ENCODE measurements around the gene PCBD1. TPM values are rescaled to one million over a fixed set of nuclear protein-coding genes. Genes with fewer than 3 reads are reported as not detected.

PCBD1 gene
- total RNA-seq, 1 experiment from 2014 or later = 39.7 TPM

DNA sequence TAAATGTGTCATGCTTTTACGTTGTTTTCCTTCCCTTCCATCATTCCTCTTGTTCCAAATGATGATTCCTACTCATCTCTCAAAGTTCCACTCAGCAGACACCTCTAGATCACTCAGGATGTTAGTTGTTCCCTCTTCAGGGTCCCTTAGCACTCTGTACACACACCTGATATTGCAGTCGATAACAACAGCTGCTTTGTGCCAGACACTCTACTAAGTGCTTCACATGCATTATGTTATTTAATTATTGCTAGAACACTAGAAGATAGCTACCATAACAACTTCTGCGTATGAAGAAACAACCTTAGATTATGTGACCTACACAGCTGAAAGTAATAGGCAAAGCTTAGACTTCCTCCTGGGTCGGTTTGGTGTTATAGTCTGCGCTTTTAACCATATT lies 29.6 kb downstream of the PCBD1 start:
- no peak for TF ChIP-seq CTCF (conservative IDR thresholded peaks at IDR 0.05)
- H3K4me3 Mint-ChIP-seq = no peak overlapping the region

More for the DNA sequence above, 29.6 kb downstream of the PCBD1 start:
- no peaks in the 10 kb centered on the region for H4K20me1 ChIP-seq (ENCODE audit: control insufficient read depth, insufficient read depth, insufficient read length)
- H3K9ac ChIP-seq (ENCODE audit: extremely low read depth, insufficient read length, low read length) = no peak overlapping the region
- no peak overlapping the region for H4K8ac ChIP-seq (replicated peaks; ENCODE audit: insufficient read length, low read depth, low read length)
- no peak overlapping the region for H2BK120ac ChIP-seq (ENCODE audit: low read depth, low read length, poor library complexity, severe bottlenecking)
- no peaks in the 10 kb centered on the region for H3K9me3 ChIP-seq (ENCODE audit: control insufficient read depth, low read depth, low read length)
- H3K14ac ChIP-seq (ENCODE audit: insufficient read depth, low read length) = no peak overlapping the region
- no peak overlapping the region for H4K91ac ChIP-seq (ENCODE audit: insufficient read length, low read depth, low read length)
- H3T11ph ChIP-seq (ENCODE audit: low read length) = no peak overlapping the region
- H2BK20ac ChIP-seq (ENCODE audit: low read depth, low read length, poor library complexity, severe bottlenecking) = no peak overlapping the region
- no peak overlapping the region for H3K27ac Mint-ChIP-seq
- peaks cover 0 to 3% of the 10 kb centered on the region in 2 experiments; a peak in 2 of 5 replicates for H3K9me3 Mint-ChIP-seq
- H2AFZ ChIP-seq (ENCODE audit: low read length) = no peak overlapping the region
- H3K79me2 ChIP-seq (ENCODE audit: insufficient read depth, low read length) = no peaks in the 10 kb centered on the region
- H3K4me2 ChIP-seq (ENCODE audit: insufficient read depth, insufficient read length, low read length) = no peak overlapping the region
- H2AK5ac ChIP-seq (ENCODE audit: insufficient read length, low read length) = no peak overlapping the region
- H3K79me1 ChIP-seq (ENCODE audit: insufficient read depth, low read depth, low read length, poor library complexity, severe bottlenecking) = no peaks in the 10 kb centered on the region
- H3K4ac ChIP-seq (ENCODE audit: low read depth, low read length) = no peak overlapping the region
- H3K23ac ChIP-seq (ENCODE audit: insufficient read length, low read depth, low read length) = no peak overlapping the region
- no peaks in the 10 kb centered on the region for H3K27me3 ChIP-seq (ENCODE audit: insufficient read depth, low read length)
- H3K36me3 Mint-ChIP-seq (ENCODE audit: insufficient read depth in 1 of 3, low read depth in 3 of 3) = peaks cover 31 to 79% (median 56%) of the 10 kb centered on the region in 3 experiments
- H3K18ac ChIP-seq (ENCODE audit: insufficient read length, low read depth, low read length) = no peak overlapping the region
- H4K5ac ChIP-seq (ENCODE audit: insufficient read length, low read depth, low read length) = no peak overlapping the region
- H3K4me1 ChIP-seq (ENCODE audit: insufficient read depth, low read length) = no peaks in the 10 kb centered on the region
- H3K56ac ChIP-seq (ENCODE audit: insufficient read length, low read depth, low read length) = no peak overlapping the region
- no peak overlapping the region for H2BK12ac ChIP-seq (ENCODE audit: insufficient read length, low read depth, low read length)
- peaks cover 1 to 2% of the 10 kb centered on the region in 2 experiments; a peak in 3 of 4 replicates for H3K4me1 Mint-ChIP-seq
- DNase-seq = no peak
- WGBS (ENCODE audit: extremely low coverage, insufficient read length, low lambda C conversion rate) = 100% methylated on average over 1 of the region's 5 CpGs
- H3K23me2 ChIP-seq (ENCODE audit: insufficient read length, low read depth, low read length, poor library complexity, severe bottlenecking) = no peaks in the 10 kb centered on the region
- H3K27me3 Mint-ChIP-seq (ENCODE audit: low read depth) = no peaks in the 10 kb centered on the region
- H2BK15ac ChIP-seq (ENCODE audit: low read depth, low read length) = no peak overlapping the region
- no peak overlapping the region for H2BK5ac ChIP-seq (ENCODE audit: insufficient read length, low read length)
- H3K27ac ChIP-seq (ENCODE audit: insufficient read length, low read depth, low read length) = no peak overlapping the region

Data from H9 (cell line).